ENCODE results near the gene DOCK3.

DOCK3 gene

DNA sequence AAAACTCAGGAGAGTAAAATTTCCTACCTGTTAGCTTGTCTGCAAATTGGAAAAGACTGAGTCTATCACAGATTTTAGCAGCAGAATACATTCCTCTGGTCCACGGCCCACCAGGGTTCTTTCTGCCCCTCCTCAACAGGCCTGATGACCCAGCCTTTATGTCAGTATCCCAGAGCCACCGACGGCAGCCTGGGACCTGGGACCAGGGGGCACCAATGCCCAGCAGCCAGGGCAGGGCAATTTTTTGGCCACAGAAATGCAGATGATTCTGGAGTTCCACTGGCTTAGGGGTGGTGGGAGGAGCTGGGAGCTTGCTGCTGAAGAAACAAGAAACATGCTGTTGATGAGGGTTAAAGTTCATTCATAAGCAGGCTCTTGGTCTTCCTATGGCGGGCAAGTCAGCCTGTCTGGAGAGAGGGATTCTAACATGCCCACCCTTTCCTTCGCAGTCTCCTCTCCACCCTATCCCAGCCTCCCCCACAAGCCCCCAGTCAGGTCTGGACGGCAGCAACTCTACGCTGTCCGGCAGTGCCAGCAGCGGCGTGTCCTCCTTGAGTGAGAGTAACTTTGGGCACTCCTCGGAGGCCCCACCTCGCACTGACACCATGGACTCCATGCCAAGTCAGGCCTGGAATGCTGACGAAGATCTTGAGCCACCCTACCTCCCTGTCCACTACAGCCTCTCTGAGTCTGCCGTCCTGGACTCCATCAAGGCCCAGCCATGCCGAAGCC, 706.0 kb downstream of the DOCK3 start:
- no peaks in the 10 kb centered on the region for H3F3A ChIP-seq (ENCODE audit: control insufficient read depth, insufficient read depth)
- no peaks in the 10 kb centered on the region for H4K20me1 ChIP-seq (ENCODE audit: control insufficient read depth, insufficient read depth, low read depth, low read length)
- H3K36me3 ChIP-seq (ENCODE audit: control insufficient read depth, low read length) = peaks cover 16% of the 10 kb centered on the region
- H3K27ac ChIP-seq (ENCODE audit: low read depth, low read length) = no peak overlapping the region
- peaks cover 3% of the 10 kb centered on the region; the same call in 1 of the 2 replicates for H3K27me3 ChIP-seq (ENCODE audit: control insufficient read depth, low read length)
- H3K9me3 ChIP-seq (ENCODE audit: control insufficient read depth, insufficient read depth, low read length) = no peaks in the 10 kb centered on the region
- H3K79me2 ChIP-seq (ENCODE audit: control insufficient read depth, low read length) = peaks cover 23% of the 10 kb centered on the region
- H3K4me2 ChIP-seq (ENCODE audit: low read length) = no peak overlapping the region
- H3K4me3 ChIP-seq (ENCODE audit: low read length) = no peak overlapping the region
- no peak for TF ChIP-seq EZH2phosphoT487 (IDR thresholded peaks at IDR 0.05; ENCODE audit: borderline replicate concordance, low read length)
- TF ChIP-seq, protein P1, sequence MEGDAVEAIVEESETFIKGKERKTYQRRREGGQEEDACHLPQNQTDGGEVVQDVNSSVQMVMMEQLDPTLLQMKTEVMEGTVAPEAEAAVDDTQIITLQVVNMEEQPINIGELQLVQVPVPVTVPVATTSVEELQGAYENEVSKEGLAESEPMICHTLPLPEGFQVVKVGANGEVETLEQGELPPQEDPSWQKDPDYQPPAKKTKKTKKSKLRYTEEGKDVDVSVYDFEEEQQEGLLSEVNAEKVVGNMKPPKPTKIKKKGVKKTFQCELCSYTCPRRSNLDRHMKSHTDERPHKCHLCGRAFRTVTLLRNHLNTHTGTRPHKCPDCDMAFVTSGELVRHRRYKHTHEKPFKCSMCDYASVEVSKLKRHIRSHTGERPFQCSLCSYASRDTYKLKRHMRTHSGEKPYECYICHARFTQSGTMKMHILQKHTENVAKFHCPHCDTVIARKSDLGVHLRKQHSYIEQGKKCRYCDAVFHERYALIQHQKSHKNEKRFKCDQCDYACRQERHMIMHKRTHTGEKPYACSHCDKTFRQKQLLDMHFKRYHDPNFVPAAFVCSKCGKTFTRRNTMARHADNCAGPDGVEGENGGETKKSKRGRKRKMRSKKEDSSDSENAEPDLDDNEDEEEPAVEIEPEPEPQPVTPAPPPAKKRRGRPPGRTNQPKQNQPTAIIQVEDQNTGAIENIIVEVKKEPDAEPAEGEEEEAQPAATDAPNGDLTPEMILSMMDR (IDR thresholded peaks at IDR 0.05; ENCODE audit: low read depth, low read length, poor library complexity, severe bottlenecking) = no peak
- H3K9me2 ChIP-seq (replicated peaks; ENCODE audit: control insufficient read depth, low read length) = no peaks in the 10 kb centered on the region
- peaks cover 12% of the 10 kb centered on the region for H3K4me1 ChIP-seq (ENCODE audit: control insufficient read depth, low read length)

GRCh38 chr3:51381333-51381705, 706.6 kb downstream of the DOCK3 start:
- no peak overlapping the region for H3K27ac ChIP-seq (ENCODE audit: low read depth, low read length)
- H3K9me2 ChIP-seq (replicated peaks; ENCODE audit: control insufficient read depth, low read length) = no peaks in the 10 kb centered on the region
- H4K20me1 ChIP-seq (ENCODE audit: control insufficient read depth, insufficient read depth, low read depth, low read length) = 0 out of 2 replicates have a peak, but pooled peaks cover under 1% of the 10 kb centered on the region
- no peaks in the 10 kb centered on the region for H3K9me3 ChIP-seq (ENCODE audit: control insufficient read depth, insufficient read depth, low read length)
- H3K79me2 ChIP-seq (ENCODE audit: control insufficient read depth, low read length) = peaks cover 29% of the 10 kb centered on the region
- no peak overlapping the region for H3K4me2 ChIP-seq (ENCODE audit: low read length)
- TF ChIP-seq EZH2phosphoT487 (IDR thresholded peaks at IDR 0.05; ENCODE audit: borderline replicate concordance, low read length) = no peak
- TF ChIP-seq, protein P1 (IDR thresholded peaks at IDR 0.05; ENCODE audit: low read depth, low read length, poor library complexity, severe bottlenecking) = no peak
- H3K4me3 ChIP-seq (ENCODE audit: low read length) = no peak overlapping the region
- no peaks in the 10 kb centered on the region for H3K27me3 ChIP-seq (ENCODE audit: control insufficient read depth, low read length)
- H3K36me3 ChIP-seq (ENCODE audit: control insufficient read depth, low read length) = peaks cover 21% of the 10 kb centered on the region
- H3K4me1 ChIP-seq (ENCODE audit: control insufficient read depth, low read length) = peaks cover 13% of the 10 kb centered on the region
- H3F3A ChIP-seq (ENCODE audit: control insufficient read depth, insufficient read depth) = no peaks in the 10 kb centered on the region

- Histone ChIP-seq H3K9me3 (ENCODE audit: control insufficient read depth, insufficient read depth, low read length) (no peaks in the 10 kb centered on the region), H4K20me1 (ENCODE audit: control insufficient read depth, insufficient read depth, low read depth, low read length) (0 out of 2 replicates have a peak, but pooled peaks cover 3% of the 10 kb centered on the region), H3K79me2 (ENCODE audit: control insufficient read depth, low read length) (peaks cover 38% of the 10 kb centered on the region), H3K36me3 (ENCODE audit: control insufficient read depth, low read length) (peaks cover 29% of the 10 kb centered on the region), H3K4me1 (ENCODE audit: control insufficient read depth, low read length) (peaks cover 22% of the 10 kb centered on the region), H3K4me2 (ENCODE audit: low read length) (no peak overlapping the region), H3K27ac (ENCODE audit: low read depth, low read length) (no peak overlapping the region), H3F3A (ENCODE audit: control insufficient read depth, insufficient read depth) (peaks cover 4% of the 10 kb centered on the region; the same call in 1 of the 2 replicates), H3K9me2 (replicated peaks; ENCODE audit: control insufficient read depth, low read length) (no peaks in the 10 kb centered on the region), H3K27me3 (ENCODE audit: control insufficient read depth, low read length) (no peaks in the 10 kb centered on the region), H3K4me3 (ENCODE audit: low read length) (no peak overlapping the region)
- no peak for TF ChIP-seq EZH2phosphoT487 (IDR thresholded peaks at IDR 0.05; ENCODE audit: borderline replicate concordance, low read length)
- TF ChIP-seq, protein P1 (IDR thresholded peaks at IDR 0.05; ENCODE audit: low read depth, low read length, poor library complexity, severe bottlenecking) = no peak
Observed at GRCh38 chr3:51382076-51382745, 707.5 kb downstream of the DOCK3 start.

Measured in DOHH2 (cell line).